Endothelial cell of umbilical vein (primary cell): ENCODE results near the gene ATOX1. TPM values are rescaled to one million over a fixed set of nuclear protein-coding genes. Genes with fewer than 3 reads are reported as not detected.

Experiments
- BruUV-seq: library from RNA; stranded (reverse); fragments of 400-500 nt; replicated peaks from 2 replicates; lab custom pipeline; 2021; lab: Mats Ljungman, UMichigan
- CTCF ChIA-PET: fragments of 300-600, 350-600 bp; sonication (Branson Sonifier 250); formaldehyde crosslinking; loops from one replicate; lab custom pipeline; 2021; ENCODE audit warnings: antibody characterized with exemption, inconsistent platforms; lab: Charles Lee
- POLR2A ChIA-PET: fragments of 300-600, 350-600 bp; sonication (Branson Sonifier 250); formaldehyde crosslinking; loops from one replicate; lab custom pipeline; 2021; ENCODE audit warnings: antibody characterized with exemption, inconsistent platforms; lab: Charles Lee
- DNase-seq: peaks from one replicate; pipeline ENCODE4 v3.0.0-alpha.2; 2011; ENCODE audit warnings: low read depth, low spot score
- FAIRE-seq: peaks from 2 replicates; lab custom pipeline; 2011; peaks lifted over from hg19 to GRCh38; lab: Jason Lieb, UNC
- H2AFZ ChIP-seq: 2 replicates; pipeline ENCODE4 v1.6.0; 2012; ENCODE audit warnings: low read depth, low read length, control low read depth, inconsistent platforms
- H3K27ac ChIP-seq: 2 replicates; pipeline ENCODE4 v1.5.1; 2011; ENCODE audit warnings: low read depth, mild to moderate bottlenecking, control low read depth, low read length, moderate library complexity; ENCODE audit not compliant: insufficient read depth
- H3K27me3 ChIP-seq, 2 experiments: 2 replicates each; pipeline versions ENCODE4 v1.6.0 to v1.6.1; 2011; ENCODE audit warnings: low read length in 2 of 2, mixed read lengths in 1 of 2; ENCODE audit not compliant: control insufficient read depth in 2 of 2, insufficient read depth in 2 of 2
- H3K36me3 ChIP-seq, 2 experiments: 2 replicates in 1 of 2; 3 replicates in 1 of 2; pipeline ENCODE4 v1.5.1; 2011; ENCODE audit warnings: low read length in 2 of 2, mild to moderate bottlenecking in 1 of 2, moderate library complexity in 1 of 2; ENCODE audit not compliant: control insufficient read depth in 2 of 2, insufficient read depth in 2 of 2; ENCODE audit errors: extremely low read depth in 1 of 2
- H3K4me1 ChIP-seq: 3 replicates; pipeline ENCODE4 v1.5.1; 2011; ENCODE audit warnings: mild to moderate bottlenecking, low read length; ENCODE audit not compliant: control insufficient read depth, insufficient read depth; ENCODE audit errors: extremely low read depth
- H3K4me2 ChIP-seq: 2 replicates; pipeline ENCODE4 v1.6.1; 2011; ENCODE audit warnings: low read length, control low read depth, mixed read lengths; ENCODE audit not compliant: insufficient read depth
- H3K4me3 ChIP-seq, 3 experiments: fragments of 200-600 bp in 1 of 3; sonication (generic), shearing (Covaris generic) in 1 of 3; replicated peaks in 1 of 3; 2 replicates each; pipeline ENCODE4 v1.5.1; 2011 to 2016; ENCODE audit warnings: control low read depth in 3 of 3, low read length in 3 of 3, mild to moderate bottlenecking in 2 of 3, inconsistent platforms in 1 of 3, low read depth in 1 of 3, moderate library complexity in 1 of 3; ENCODE audit not compliant: insufficient read depth in 1 of 3
- H3K79me2 ChIP-seq: 2 replicates; pipeline ENCODE4 v1.6.0; 2012; ENCODE audit warnings: low read length, inconsistent platforms; ENCODE audit not compliant: control insufficient read depth, insufficient read depth
- H3K9ac ChIP-seq: replicated peaks from 2 replicates; pipeline ENCODE3; 2011; ENCODE audit warnings: low read length, control low read depth; ENCODE audit not compliant: insufficient read depth; ENCODE audit errors: extremely low read depth
- H3K9me1 ChIP-seq: replicated peaks from 3 replicates; pipeline ENCODE4 v1.6.0; 2011; ENCODE audit warnings: mild to moderate bottlenecking, low read length; ENCODE audit not compliant: control insufficient read depth, insufficient read depth; ENCODE audit errors: extremely low read depth
- H3K9me3 ChIP-seq: replicated peaks from 2 replicates; pipeline ENCODE4 v1.5.1; 2012; ENCODE audit warnings: low read length, inconsistent platforms; ENCODE audit not compliant: control insufficient read depth, insufficient read depth
- H4K20me1 ChIP-seq: replicated peaks from 2 replicates; pipeline ENCODE3; 2011; ENCODE audit warnings: mild to moderate bottlenecking, low read length; ENCODE audit not compliant: control insufficient read depth, insufficient read depth; ENCODE audit errors: extremely low read depth
- EZH2 ChIP-seq: IDR thresholded peaks from 2 replicates; pipeline ENCODE4 v1.6.1; 2012; ENCODE audit warnings: borderline replicate concordance, low read depth, mild to moderate bottlenecking, moderate library complexity, low read length, inconsistent platforms; ENCODE audit not compliant: severe bottlenecking
- FOS ChIP-seq: IDR thresholded peaks from 2 replicates; pipeline ENCODE4 v1.6.1; 2011; ENCODE audit warnings: mild to moderate bottlenecking, low read length, moderate library complexity, borderline replicate concordance; ENCODE audit not compliant: insufficient read depth
- GATA2 ChIP-seq: IDR thresholded peaks from 2 replicates; pipeline ENCODE4 v1.7.0; 2011; ENCODE audit warnings: low read depth, mild to moderate bottlenecking, moderate library complexity, mixed read lengths, low read length; ENCODE audit not compliant: insufficient read length, insufficient read depth
- JUN ChIP-seq: IDR thresholded peaks from 2 replicates; pipeline ENCODE4 v1.6.1; 2011; ENCODE audit warnings: borderline replicate concordance, low read depth; ENCODE audit not compliant: insufficient read length, insufficient read depth
- MAX ChIP-seq: IDR thresholded peaks from 2 replicates; pipeline ENCODE4 v1.6.1; 2011; ENCODE audit not compliant: insufficient read depth, insufficient read length
- MYC ChIP-seq: IDR thresholded peaks from one replicate; pipeline ENCODE4 v1.6.1; 2011; ENCODE audit warnings: mild to moderate bottlenecking, low read depth, low read length
- dilution Hi-C: fragments of 300-500 bp; cut with MboI; formaldehyde crosslinking; loops from one replicate; pipeline ENCODE4 v1.15.0; 2019; ENCODE audit warnings: low sequenced_read_pairs; ENCODE audit not compliant: extremely low pct_ligation_motif_present
- intact Hi-C: fragments of 100-400 bp; cut with micrococcal nuclease; formaldehyde crosslinking; loops from one replicate; pipeline ENCODE4 v1.10.0; 2022
- polyA plus RNA-seq, 4 experiments: library from polyadenylated mRNA; depleted of rRNA in 3 of 4; stranded (reverse) in 3 of 4; unstranded in 1 of 4; fragments of >200 nt; gene quantifications; 2 replicates each; pipeline versions ENCODE4 v1.2.1 to v1.2.3, GENCODE V29; 2011 to 2012; ENCODE audit warnings: missing spikeins in 1 of 4
- total RNA-seq: library from RNA; stranded (reverse); gene quantifications from 2 replicates; pipeline ENCODE4 v1.2.3, GENCODE V29; 2021

ATOX1 gene
- total and polyA plus RNA-seq, 2 donors (not counting 3 experiments of a cell fraction or from before 2014, with no cell fraction given): 113 to 292 TPM

- intact Hi-C loops: loop anchor here (1.0 to 5.0 kb wide), 8 partner anchors 21 to 423 kb away; partner anchors contain the start of gene SPARC
- Histone ChIP-seq H3K4me1 (peaks cover 33% of the 10 kb centered on the region), H3K27me3 (no peaks in the 10 kb centered on the region), H3K27ac (peak overlapping the region; percentile 88), H3K4me2 (no peak overlapping the region), H3K9ac (peak overlapping the region; percentile 62), H4K20me1 (no peaks in the 10 kb centered on the region), H3K79me2 (no peaks in the 10 kb centered on the region), H2AFZ (peak overlapping the region; percentile 26), H3K9me1 (no peaks in the 10 kb centered on the region), H3K9me3 (no peaks in the 10 kb centered on the region), H3K4me3 (no peak overlapping the region), H3K36me3 (no peaks in the 10 kb centered on the region)
- CTCF ChIA-PET: interaction anchor here (0.7 to 10.7 kb wide), 28 partner anchors 9 to 575 kb away, joined by 3 to 323 read pairs (median 10); partner anchors contain the start of genes ATOX1, SLC36A1 and SPARC
- TF ChIP-seq FOS (peak; percentile 32), MYC (no peak), MAX (no peak), GATA2 (no peak), JUN (peak; percentile 19), EZH2 (no peak)
- dilution Hi-C loops: no loop called here
- DNase-seq: no peak
- no TSS peak for BruUV-seq
- POLR2A ChIA-PET: interaction anchor here (0.7 to 3.6 kb wide), 4 partner anchors 53 to 81 kb away, joined by 3 to 16 read pairs (median 10); partner anchors contain the start of gene SPARC
- FAIRE-seq: peak; percentile 46
Observed at GRCh38 chr5:151739939-151740335, 18.5 kb downstream of the ATOX1 start.

- BruUV-seq: no TSS peak
- Histone ChIP-seq H3K9me3 (no peaks in the 10 kb centered on the region), H3K79me2 (no peaks in the 10 kb centered on the region), H4K20me1 (no peaks in the 10 kb centered on the region), H2AFZ (no peak overlapping the region), H3K4me2 (no peak overlapping the region), H3K36me3 (no peaks in the 10 kb centered on the region), H3K27ac (peak overlapping the region; percentile 1), H3K9ac (no peak overlapping the region), H3K4me3 (no peak overlapping the region), H3K9me1 (no peaks in the 10 kb centered on the region), H3K27me3 (no peaks in the 10 kb centered on the region), H3K4me1 (peaks cover 28% of the 10 kb centered on the region)
- FAIRE-seq: no peak
- dilution Hi-C loops: no loop called here
- ChIA-PET CTCF (interaction anchor here (0.8 to 10.7 kb wide), 14 partner anchors 10 to 294 kb away, joined by 3 to 323 read pairs (median 16); partner anchors contain the start of genes SLC36A1 and SPARC), POLR2A (interaction anchor here (0.7 to 3.6 kb wide), 4 partner anchors 53 to 80 kb away, joined by 4 to 16 read pairs (median 10); partner anchors contain the start of gene SPARC)
- TF ChIP-seq FOS (no peak), GATA2 (no peak)
- intact Hi-C loops: no loop called here
- no peak for DNase-seq
Observed at GRCh38 chr5:151739395-151739794, 19.0 kb downstream of the ATOX1 start.
